Sigmoid colon (tissue), 7 donors: ENCODE data around the gene PXK. TPM values are rescaled to one million over a fixed set of nuclear protein-coding genes. Genes with fewer than 3 reads are reported as not detected.

Experiments used
- DNase-seq: peaks from one replicate; pipeline ENCODE4 v3.0.0-alpha.2; 2019
- H3K27ac ChIP-seq, 4 donors: fragments of 200-600 bp; sonication (generic); one replicate each; pipeline ENCODE4 v1.5.1; 2016 to 2019; ENCODE audit warnings: mild to moderate bottlenecking in 1 of 4
- H3K27me3 ChIP-seq, 3 donors: fragments of 200-600 bp; sonication (generic); one replicate each; pipeline ENCODE4 v1.5.1; 2019; ENCODE audit warnings: mild to moderate bottlenecking in 1 of 3
- H3K36me3 ChIP-seq, 4 donors: fragments of 200-600 bp; sonication (generic); one replicate each; pipeline ENCODE4 v1.5.1; 2016 to 2019
- H3K4me1 ChIP-seq, 4 donors: fragments of 200-600 bp; sonication (generic); one replicate each; pipeline ENCODE4 v1.5.1; 2017 to 2019
- H3K4me3 ChIP-seq, 4 donors: fragments of 200-600 bp; sonication (generic); one replicate each; pipeline ENCODE4 v1.5.1; 2017 to 2019; ENCODE audit warnings: mild to moderate bottlenecking in 2 of 4, moderate library complexity in 1 of 4
- H3K9me3 ChIP-seq, 4 donors: fragments of 200-600 bp in 3 of 4; sonication (generic) in 3 of 4; one replicate each; pipeline versions ENCODE4 v1.5.1 to v1.6.1; 2013 to 2019
- CTCF ChIP-seq, 4 experiments: fragments of 450-650 bp in 3 of 4; fragments of 200-600 bp in 1 of 4; IDR thresholded peaks; one replicate each; pipeline ENCODE4 v1.5.1; 2016 to 2019; ENCODE audit warnings: antibody characterized with exemption in 4 of 4, mild to moderate bottlenecking in 3 of 4, moderate library complexity in 2 of 4
- EP300 ChIP-seq, 4 donors: sonication (generic); formaldehyde crosslinking; IDR thresholded peaks; one replicate each; pipeline ENCODE4 v1.6.1; 2017; ENCODE audit warnings: antibody characterized with exemption in 4 of 4
- POLR2A ChIP-seq, 2 donors: fragments of 450-650 bp; IDR thresholded peaks; one replicate each; pipeline ENCODE4 v1.6.1; 2016; ENCODE audit warnings: antibody characterized with exemption in 2 of 2, mild to moderate bottlenecking in 2 of 2, moderate library complexity in 2 of 2
- POLR2AphosphoS5 ChIP-seq, 4 donors: sonication (generic); formaldehyde crosslinking; IDR thresholded peaks; one replicate each; pipeline ENCODE4 v1.6.1; 2017; ENCODE audit warnings: antibody characterized with exemption in 4 of 4
- WGBS, 2 donors: extraction: QIAGEN DNeasy Blood & Tissue Kit; methylation state at CpG; one replicate each; pipeline ENCODE4 v1.1.7; 2013; 5-methylcytosine and 5-hydroxymethylcytosine counted together
- intact Hi-C: fragments of 100-400 bp; cut with DNase I; formaldehyde crosslinking; loops from one replicate; pipeline ENCODE4 v1.15.1; 2023
- polyA plus RNA-seq, 3 donors: library from polyadenylated mRNA; stranded (reverse); fragments of 200-250 nt; gene quantifications; one replicate each; pipeline ENCODE4 v1.2.3, GENCODE V29; 2013
- total RNA-seq, 4 donors: library from RNA; depleted of rRNA; stranded (reverse); fragments of >200 nt; gene quantifications; one replicate each; pipeline ENCODE4 v1.1.0, GENCODE V29; 2016
- donor health status: healthy with polysubstance abuse.
- donor health status: Bipolar disorder and iron deficiency.
- donor health status: healthy.

The PXK gene
- total and polyA plus RNA-seq, 7 donors = 6.9 to 58.7 (median 30.3) TPM

- no peak for TF ChIP-seq POLR2AphosphoS5 (IDR thresholded peaks at IDR 0.05)
- no peak for TF ChIP-seq EP300 (IDR thresholded peaks at IDR 0.05)
- TF ChIP-seq CTCF (IDR thresholded peaks at IDR 0.05) = no peak
- no peak for TF ChIP-seq POLR2A (IDR thresholded peaks at IDR 0.05)
- Histone ChIP-seq H3K36me3 (no peaks in the 10 kb centered on the region), H3K4me3 (no peak overlapping the region), H3K27me3 (no peaks in the 10 kb centered on the region), H3K4me1 (no peaks in the 10 kb centered on the region), H3K9me3 (no peaks in the 10 kb centered on the region), H3K27ac (no peak overlapping the region)
- 69 to 72% methylated on average over 4 of the region's 4 CpGs for WGBS, 2 donors
- no peak for DNase-seq
- intact Hi-C loops = no loop called here
Measured at GRCh38 chr3:58441514-58442450, 109.1 kb downstream of the PXK start.

DNA sequence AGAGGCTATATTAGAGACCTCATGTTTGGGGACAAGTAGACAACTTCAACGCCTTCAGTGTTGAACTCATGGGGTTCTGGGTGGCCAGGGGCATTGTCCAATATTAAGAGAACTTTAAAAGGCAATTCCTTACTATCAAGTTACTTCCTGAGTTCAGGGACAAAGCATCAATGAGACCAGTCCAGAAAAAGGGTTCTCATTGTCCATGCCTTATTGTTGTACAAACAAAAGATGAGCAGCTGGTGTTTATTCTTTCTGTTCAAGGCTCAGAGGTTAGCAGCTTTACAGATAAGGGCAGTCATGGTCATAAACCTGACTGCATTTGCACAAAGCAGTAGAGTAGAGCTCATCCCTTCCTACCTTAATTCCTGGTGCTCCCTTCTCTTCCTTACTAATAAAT, 119.5 kb downstream of the PXK start:
- Histone ChIP-seq H3K27me3 (no peaks in the 10 kb centered on the region), H3K9me3 (peaks cover 0 to 10% (median 3%) of the 10 kb centered on the region in 4 donors), H3K4me1 (no peaks in the 10 kb centered on the region), H3K4me3 (no peak overlapping the region), H3K27ac (no peak overlapping the region), H3K36me3 (no peaks in the 10 kb centered on the region)
- no peak for DNase-seq
- WGBS, 2 donors = 43 to 62% methylated on average over 1 of the region's 1 CpG
- TF ChIP-seq EP300 (IDR thresholded peaks at IDR 0.05) (no peak), CTCF (IDR thresholded peaks at IDR 0.05) (no peak), POLR2A (IDR thresholded peaks at IDR 0.05) (no peak), POLR2AphosphoS5 (IDR thresholded peaks at IDR 0.05) (no peak)
- intact Hi-C loops = no loop called here

DNA sequence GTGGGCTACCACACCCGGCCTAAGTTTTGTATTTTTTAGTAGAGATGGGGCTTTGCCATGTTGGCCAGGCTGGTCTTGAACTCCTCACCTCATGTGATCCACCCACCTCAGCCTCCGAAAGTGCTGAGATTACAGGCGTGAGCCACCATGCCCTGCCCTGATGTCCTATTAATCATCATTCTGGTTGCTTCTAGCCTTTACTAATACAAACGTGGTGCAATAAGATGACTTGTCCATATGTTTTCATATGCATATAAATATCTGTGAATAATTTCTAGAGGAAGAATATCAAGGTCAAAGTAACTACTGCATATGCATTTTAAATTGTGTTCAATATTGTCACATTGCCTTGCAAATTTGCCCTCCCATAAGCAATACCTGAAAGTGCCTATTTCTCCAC, 126.5 kb downstream of the PXK start:
- TF ChIP-seq POLR2AphosphoS5 (IDR thresholded peaks at IDR 0.05) = no peak
- TF ChIP-seq CTCF (IDR thresholded peaks at IDR 0.05) = no peak
- TF ChIP-seq POLR2A (IDR thresholded peaks at IDR 0.05) = no peak
- TF ChIP-seq EP300 (IDR thresholded peaks at IDR 0.05) = no peak
- WGBS, 2 donors = 78 to 90% methylated on average over 4 of the region's 4 CpGs

GRCh38 chr3:58462829-58463180, 130.1 kb downstream of the PXK start:
- no peak overlapping the region for H3K4me3 ChIP-seq
- H3K36me3 ChIP-seq = no peaks in the 10 kb centered on the region
- H3K4me1 ChIP-seq = peaks cover 0 to 13% (median 7%) of the 10 kb centered on the region in 4 donors
- H3K27ac ChIP-seq = no peak overlapping the region
- no peak for TF ChIP-seq CTCF (IDR thresholded peaks at IDR 0.05)
- H3K9me3 ChIP-seq = no peaks in the 10 kb centered on the region
- 73 to 76% methylated on average over 4 of the region's 4 CpGs for WGBS, 2 donors
- DNase-seq = no peak
- intact Hi-C loops = loop anchor here (1.0 kb wide), 1 partner anchor 69 kb away; no protein-coding TSS in a partner anchor
- H3K27me3 ChIP-seq = no peaks in the 10 kb centered on the region

More for the DNA sequence above, 126.5 kb downstream of the PXK start:
- Histone ChIP-seq H3K4me1 (peaks cover 0 to 13% (median 7%) of the 10 kb centered on the region in 4 donors), H3K36me3 (no peaks in the 10 kb centered on the region), H3K27ac (no peak overlapping the region), H3K27me3 (no peaks in the 10 kb centered on the region), H3K4me3 (no peak overlapping the region), H3K9me3 (peaks cover 0 to 6% (median 1%) of the 10 kb centered on the region in 4 donors)
- intact Hi-C loops = no loop called here
- no peak for DNase-seq
